Loucy (cell line): Measurements from ENCODE around the gene PAN3.

Experiments used
- H2AFZ ChIP-seq: fragments of 200-600 bp; sonication (generic); 2 replicates; pipeline ENCODE4 v1.6.0; 2016; ENCODE audit warnings: antibody characterized with exemption, mild to moderate bottlenecking, low read length, moderate library complexity
- H3F3A ChIP-seq: fragments of 200-600 bp; 2 replicates; pipeline ENCODE4 v1.6.0; 2016; ENCODE audit warnings: antibody characterized with exemption, low read depth, mild to moderate bottlenecking
- H3K27me3 ChIP-seq: fragments of 200-600 bp; sonication (generic); 2 replicates; pipeline ENCODE4 v1.6.1; 2014; ENCODE audit warnings: low read length, mild to moderate bottlenecking; ENCODE audit not compliant: insufficient read depth, poor library complexity, severe bottlenecking
- H3K36me3 ChIP-seq: fragments of 200-600 bp; sonication (generic); 2 replicates; pipeline ENCODE4 v1.6.1; 2016; ENCODE audit warnings: low read length; ENCODE audit not compliant: insufficient read depth
- H3K4me1 ChIP-seq: fragments of 200-600 bp; sonication (generic); 2 replicates; pipeline ENCODE4 v1.5.1; 2014; ENCODE audit warnings: low read length, mild to moderate bottlenecking; ENCODE audit not compliant: insufficient read depth, poor library complexity, severe bottlenecking
- H3K4me2 ChIP-seq: fragments of 200-600 bp; sonication (generic); 2 replicates; pipeline ENCODE4 v1.6.0; 2014; ENCODE audit warnings: antibody characterized with exemption, low read length, low read depth, mild to moderate bottlenecking; ENCODE audit not compliant: poor library complexity, severe bottlenecking
- H3K4me3 ChIP-seq: fragments of 200-600 bp; sonication (generic); 2 replicates; pipeline ENCODE4 v1.5.1; 2014; ENCODE audit warnings: low read length, mild to moderate bottlenecking, mixed read lengths; ENCODE audit not compliant: poor library complexity, severe bottlenecking
- H3K79me2 ChIP-seq: fragments of 200-600 bp; sonication (generic); 2 replicates; pipeline ENCODE4 v1.6.1; 2014; ENCODE audit warnings: low read length; ENCODE audit not compliant: insufficient read depth
- H3K9ac ChIP-seq: fragments of 200-600 bp; sonication (generic); 2 replicates; pipeline ENCODE4 v1.6.0; 2014; ENCODE audit warnings: mild to moderate bottlenecking, low read depth, low read length, moderate library complexity; ENCODE audit not compliant: poor library complexity, severe bottlenecking
- H3K9me2 ChIP-seq: fragments of 200-600 bp; sonication (generic); replicated peaks from 2 replicates; pipeline ENCODE4 v1.6.1; 2016; ENCODE audit warnings: low read depth, low read length, mixed read lengths
- H3K9me3 ChIP-seq: fragments of 200-600 bp; sonication (generic); 2 replicates; pipeline ENCODE4 v1.6.1; 2014; ENCODE audit warnings: mild to moderate bottlenecking, antibody characterized with exemption, low read length, low read depth; ENCODE audit not compliant: insufficient read depth
- H4K20me1 ChIP-seq: fragments of 200-600 bp; sonication (generic); 2 replicates; pipeline ENCODE4 v1.6.0; 2014; ENCODE audit warnings: antibody characterized with exemption, low read length, mild to moderate bottlenecking; ENCODE audit not compliant: insufficient read depth, poor library complexity, severe bottlenecking
- EZH2phosphoT487 ChIP-seq: fragments of 200-600 bp; IDR thresholded peaks from 2 replicates; pipeline ENCODE4 v1.6.1; 2018; ENCODE audit warnings: antibody characterized with exemption, mild to moderate bottlenecking, moderate library complexity, borderline replicate concordance
- TF ChIP-seq, protein P1 (sequence below): fragments of 200-600 bp; sonication (generic); conservative IDR thresholded peaks from 2 replicates; pipeline ENCODE4 v1.5.1; 2014; ENCODE audit warnings: mild to moderate bottlenecking, antibody characterized with exemption, low read length

PAN3 gene

DNA sequence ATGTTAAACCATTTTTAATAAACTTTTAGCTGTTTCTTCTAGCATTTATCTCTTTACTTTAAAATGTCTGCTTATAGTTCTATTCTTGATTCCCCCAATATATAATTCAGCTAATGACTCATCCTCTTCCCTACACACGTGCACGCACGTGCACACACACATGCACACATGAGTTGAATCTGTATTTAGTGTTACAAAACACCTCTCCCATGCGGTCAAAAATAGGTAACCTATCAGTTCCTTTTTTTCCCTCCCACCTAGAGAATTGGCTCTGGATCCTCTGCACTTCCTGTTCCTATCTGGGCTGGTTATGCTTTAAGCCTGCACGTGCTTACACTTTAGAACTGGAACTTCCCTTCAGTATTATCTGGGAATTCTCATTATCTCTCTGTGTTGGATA lies 144.1 kb downstream of the PAN3 start:
- Histone ChIP-seq H3K79me2 (no peaks in the 10 kb centered on the region), H3K9me2 (no peaks in the 10 kb centered on the region), H3K27me3 (no peaks in the 10 kb centered on the region), H3K9ac (no peak overlapping the region), H3K36me3 (peaks cover 43% of the 10 kb centered on the region), H3K4me3 (no peak overlapping the region), H4K20me1 (no peaks in the 10 kb centered on the region), H2AFZ (no peak overlapping the region), H3K4me2 (no peak overlapping the region), H3K9me3 (no peaks in the 10 kb centered on the region), H3F3A (no peaks in the 10 kb centered on the region), H3K4me1 (no peaks in the 10 kb centered on the region)
- TF ChIP-seq EZH2phosphoT487, result no peak
- TF ChIP-seq, protein P1, sequence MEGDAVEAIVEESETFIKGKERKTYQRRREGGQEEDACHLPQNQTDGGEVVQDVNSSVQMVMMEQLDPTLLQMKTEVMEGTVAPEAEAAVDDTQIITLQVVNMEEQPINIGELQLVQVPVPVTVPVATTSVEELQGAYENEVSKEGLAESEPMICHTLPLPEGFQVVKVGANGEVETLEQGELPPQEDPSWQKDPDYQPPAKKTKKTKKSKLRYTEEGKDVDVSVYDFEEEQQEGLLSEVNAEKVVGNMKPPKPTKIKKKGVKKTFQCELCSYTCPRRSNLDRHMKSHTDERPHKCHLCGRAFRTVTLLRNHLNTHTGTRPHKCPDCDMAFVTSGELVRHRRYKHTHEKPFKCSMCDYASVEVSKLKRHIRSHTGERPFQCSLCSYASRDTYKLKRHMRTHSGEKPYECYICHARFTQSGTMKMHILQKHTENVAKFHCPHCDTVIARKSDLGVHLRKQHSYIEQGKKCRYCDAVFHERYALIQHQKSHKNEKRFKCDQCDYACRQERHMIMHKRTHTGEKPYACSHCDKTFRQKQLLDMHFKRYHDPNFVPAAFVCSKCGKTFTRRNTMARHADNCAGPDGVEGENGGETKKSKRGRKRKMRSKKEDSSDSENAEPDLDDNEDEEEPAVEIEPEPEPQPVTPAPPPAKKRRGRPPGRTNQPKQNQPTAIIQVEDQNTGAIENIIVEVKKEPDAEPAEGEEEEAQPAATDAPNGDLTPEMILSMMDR, result no peak

DNA sequence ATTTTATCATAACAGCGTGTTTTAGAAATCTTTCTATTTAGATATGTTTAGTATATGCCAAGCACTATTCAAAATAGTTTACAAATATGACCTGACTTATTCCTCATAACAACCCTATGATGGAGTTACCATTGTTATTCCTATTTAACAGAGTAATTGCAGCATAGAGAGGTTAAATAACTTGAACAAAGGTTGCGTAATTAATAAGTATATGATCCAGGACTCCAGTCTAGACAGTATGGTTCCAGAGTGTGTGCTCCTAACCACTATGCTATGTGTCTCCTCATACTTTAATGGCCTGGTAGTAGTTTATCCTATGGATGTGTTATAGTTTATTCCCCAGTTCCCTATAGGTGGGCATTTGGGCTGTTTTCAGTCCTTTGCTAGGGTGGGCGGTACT lies 145.3 kb downstream of the PAN3 start:
- Histone ChIP-seq H3K9me2 (no peaks in the 10 kb centered on the region), H3K27me3 (no peaks in the 10 kb centered on the region), H3F3A (no peaks in the 10 kb centered on the region), H3K9ac (no peak overlapping the region), H2AFZ (no peak overlapping the region), H4K20me1 (no peaks in the 10 kb centered on the region), H3K4me2 (no peak overlapping the region), H3K79me2 (no peaks in the 10 kb centered on the region), H3K9me3 (no peaks in the 10 kb centered on the region), H3K4me1 (no peaks in the 10 kb centered on the region), H3K36me3 (peaks cover 45% of the 10 kb centered on the region), H3K4me3 (no peak overlapping the region)
- TF ChIP-seq EZH2phosphoT487, result no peak
- TF ChIP-seq, protein P1, result no peak

DNA sequence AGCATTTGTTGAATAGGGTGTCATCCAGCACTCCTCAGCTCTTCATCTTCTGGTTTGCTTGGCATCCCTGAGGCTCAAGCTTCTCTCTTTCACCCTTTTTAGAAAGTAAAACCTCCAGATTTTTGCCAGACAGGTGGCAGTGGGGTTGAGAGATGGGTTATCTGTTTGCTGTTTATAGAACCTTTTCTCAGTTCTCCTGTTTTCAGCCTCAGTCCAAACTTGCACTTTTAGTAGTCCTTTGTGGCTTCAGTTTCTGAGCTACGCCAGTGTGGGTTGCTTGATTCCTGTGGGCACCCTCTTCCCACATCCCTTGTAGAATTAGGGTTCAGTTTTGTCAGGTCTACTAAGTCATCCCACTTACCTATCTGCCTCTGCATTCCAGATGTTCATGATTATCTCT lies 147.9 kb downstream of the PAN3 start:
- Histone ChIP-seq H3K9me3 (no peaks in the 10 kb centered on the region), H3K4me3 (no peak overlapping the region), H3K36me3 (peaks cover 44% of the 10 kb centered on the region), H2AFZ (no peak overlapping the region), H3K27me3 (no peaks in the 10 kb centered on the region), H3K79me2 (no peaks in the 10 kb centered on the region), H4K20me1 (no peaks in the 10 kb centered on the region), H3K9me2 (no peaks in the 10 kb centered on the region), H3K4me1 (no peaks in the 10 kb centered on the region), H3F3A (no peaks in the 10 kb centered on the region), H3K9ac (no peak overlapping the region), H3K4me2 (no peak overlapping the region)
- TF ChIP-seq EZH2phosphoT487, result no peak
- TF ChIP-seq, protein P1, result no peak
